ENCODE data around the gene WDHD1.
A peak's percentile ranks its signal among the peaks of the same experiment; 100 is the strongest.
"Not testable (repeated sequence)": the region's sequence is repeated elsewhere in the genome, so short reads cannot be mapped to it uniquely, and the experiment has no call there.

The WDHD1 gene

GRCh38 chr14:55025948-55026347 is 951 bp downstream of the WDHD1 start:
- no peak for TF ChIP-seq CTCF (conservative IDR thresholded peaks at IDR 0.05)
- TF ChIP-seq ZFX (IDR thresholded peaks at IDR 0.05), result no peak
- H3K27ac ChIP-seq, result no peak overlapping the region

GRCh38 chr14:55024365-55024764 is 2.5 kb downstream of the WDHD1 start:
- not testable (repeated sequence) for H3K27ac ChIP-seq

- no peak overlapping the region for H3K27ac ChIP-seq
- TF ChIP-seq CTCF (conservative IDR thresholded peaks at IDR 0.05) (no peak), ZFX (IDR thresholded peaks at IDR 0.05) (no peak)
Measured at GRCh38 chr14:55019968-55020554, 6.8 kb downstream of the WDHD1 start.

DNA sequence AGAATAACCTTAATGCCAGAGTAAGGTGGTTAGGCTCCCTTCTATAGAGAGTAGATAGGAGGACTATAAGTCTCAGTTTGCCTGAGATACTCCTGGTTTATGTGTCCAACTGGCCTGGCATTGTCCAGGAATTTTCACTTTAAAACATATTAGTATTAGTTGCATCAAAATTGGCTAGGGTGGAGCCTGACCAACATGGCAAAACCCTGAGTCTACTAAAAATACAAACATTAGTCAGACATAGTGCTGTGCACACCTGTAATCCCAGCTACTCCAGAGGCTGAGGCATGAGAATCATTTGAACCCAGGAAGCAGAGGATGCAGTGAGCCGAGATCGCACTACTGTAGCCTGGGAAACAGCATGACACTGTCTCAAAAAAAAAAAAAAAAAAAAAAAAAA is 11.9 kb downstream of the WDHD1 start:
- H3K27ac ChIP-seq, result no peak overlapping the region
- TF ChIP-seq ZFX (IDR thresholded peaks at IDR 0.05), result no peak
- TF ChIP-seq CTCF (conservative IDR thresholded peaks at IDR 0.05), result no peak

GRCh38 chr14:55005071-55005470 is 21.8 kb downstream of the WDHD1 start:
- no peak overlapping the region for H3K27ac ChIP-seq
- no peak for TF ChIP-seq CTCF (conservative IDR thresholded peaks at IDR 0.05)
- TF ChIP-seq ZFX (IDR thresholded peaks at IDR 0.05), result no peak

GRCh38 chr14:55000381-55000780 is 26.5 kb downstream of the WDHD1 start:
- H3K27ac ChIP-seq, result no peak overlapping the region
- no peak for TF ChIP-seq ZFX (IDR thresholded peaks at IDR 0.05)
- TF ChIP-seq CTCF (conservative IDR thresholded peaks at IDR 0.05), result no peak

- H3K27ac ChIP-seq, result no peak overlapping the region
- TF ChIP-seq CTCF (conservative IDR thresholded peaks at IDR 0.05), result no peak
Measured at GRCh38 chr14:54985156-54985555, 41.7 kb downstream of the WDHD1 start.

GRCh38 chr14:54981698-54982097 is 45.2 kb downstream of the WDHD1 start:
- peak; percentile 46 for TF ChIP-seq CTCF (conservative IDR thresholded peaks at IDR 0.05)
- no peak for TF ChIP-seq ZFX (IDR thresholded peaks at IDR 0.05)
- no peak overlapping the region for H3K27ac ChIP-seq

All from C4-2B (cell line).